ENCODE data around the gene SPATA32.

The SPATA32 gene

DNA sequence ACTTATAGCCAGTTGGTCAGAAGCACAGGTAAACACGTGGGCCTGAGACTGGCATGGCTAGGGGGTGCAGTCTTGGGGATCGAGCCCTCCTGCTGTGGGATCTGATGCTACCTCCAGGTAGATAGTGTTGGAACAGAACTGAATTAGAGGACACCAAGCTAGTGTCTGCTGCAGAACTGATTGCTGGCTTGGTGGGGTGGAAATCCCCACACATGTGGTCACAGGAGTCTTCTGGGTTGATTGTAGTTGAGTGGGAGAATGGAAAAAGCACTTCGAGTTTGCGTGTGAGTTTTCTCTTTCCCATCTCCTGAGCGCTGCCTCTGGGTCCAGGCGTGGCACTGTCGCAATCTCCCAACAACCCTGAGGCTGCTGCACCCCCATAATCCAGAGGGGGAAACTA lies 8.0 kb upstream of the SPATA32 start:
- TF ChIP-seq, protein P1, sequence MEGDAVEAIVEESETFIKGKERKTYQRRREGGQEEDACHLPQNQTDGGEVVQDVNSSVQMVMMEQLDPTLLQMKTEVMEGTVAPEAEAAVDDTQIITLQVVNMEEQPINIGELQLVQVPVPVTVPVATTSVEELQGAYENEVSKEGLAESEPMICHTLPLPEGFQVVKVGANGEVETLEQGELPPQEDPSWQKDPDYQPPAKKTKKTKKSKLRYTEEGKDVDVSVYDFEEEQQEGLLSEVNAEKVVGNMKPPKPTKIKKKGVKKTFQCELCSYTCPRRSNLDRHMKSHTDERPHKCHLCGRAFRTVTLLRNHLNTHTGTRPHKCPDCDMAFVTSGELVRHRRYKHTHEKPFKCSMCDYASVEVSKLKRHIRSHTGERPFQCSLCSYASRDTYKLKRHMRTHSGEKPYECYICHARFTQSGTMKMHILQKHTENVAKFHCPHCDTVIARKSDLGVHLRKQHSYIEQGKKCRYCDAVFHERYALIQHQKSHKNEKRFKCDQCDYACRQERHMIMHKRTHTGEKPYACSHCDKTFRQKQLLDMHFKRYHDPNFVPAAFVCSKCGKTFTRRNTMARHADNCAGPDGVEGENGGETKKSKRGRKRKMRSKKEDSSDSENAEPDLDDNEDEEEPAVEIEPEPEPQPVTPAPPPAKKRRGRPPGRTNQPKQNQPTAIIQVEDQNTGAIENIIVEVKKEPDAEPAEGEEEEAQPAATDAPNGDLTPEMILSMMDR (IDR thresholded peaks at IDR 0.05; ENCODE audit: low read depth, low read length) = no peak
- no peak overlapping the region for H3K4me3 ChIP-seq (ENCODE audit: low read depth, low read length)

DNA sequence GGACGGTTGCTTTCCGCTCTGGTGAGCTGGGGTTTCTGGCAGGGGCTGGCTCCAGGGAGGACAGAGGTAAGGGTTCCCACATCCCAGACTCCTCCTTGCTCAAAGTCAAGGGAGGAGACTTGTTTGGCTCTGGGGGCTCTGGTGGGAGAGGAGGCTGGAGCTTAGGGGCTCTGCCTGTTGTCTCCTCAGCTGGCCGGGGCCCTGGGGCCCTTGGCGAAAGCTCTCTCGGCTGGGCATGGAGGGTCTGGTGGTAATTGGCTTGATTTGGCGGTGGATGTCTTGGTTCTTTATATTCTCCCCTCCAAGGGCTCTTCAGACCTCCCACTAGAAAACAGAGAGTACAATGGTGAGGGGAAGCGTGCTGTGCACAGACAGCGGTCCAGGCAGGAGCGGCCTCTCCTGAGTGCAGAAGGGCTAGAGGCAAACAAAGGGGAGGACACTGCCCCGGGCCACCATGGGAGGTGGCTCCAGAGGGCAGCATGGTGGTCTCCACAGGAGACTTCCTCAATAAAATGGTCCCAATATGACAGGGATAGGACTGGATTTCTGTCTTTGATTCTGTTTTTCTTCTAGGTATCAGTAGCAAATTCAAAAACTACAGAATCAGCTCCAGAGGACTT lies 5.7 kb upstream of the SPATA32 start:
- no peak overlapping the region for H3K4me3 ChIP-seq (ENCODE audit: low read depth, low read length)
- TF ChIP-seq, protein P1 (IDR thresholded peaks at IDR 0.05; ENCODE audit: low read depth, low read length) = no peak

DNA sequence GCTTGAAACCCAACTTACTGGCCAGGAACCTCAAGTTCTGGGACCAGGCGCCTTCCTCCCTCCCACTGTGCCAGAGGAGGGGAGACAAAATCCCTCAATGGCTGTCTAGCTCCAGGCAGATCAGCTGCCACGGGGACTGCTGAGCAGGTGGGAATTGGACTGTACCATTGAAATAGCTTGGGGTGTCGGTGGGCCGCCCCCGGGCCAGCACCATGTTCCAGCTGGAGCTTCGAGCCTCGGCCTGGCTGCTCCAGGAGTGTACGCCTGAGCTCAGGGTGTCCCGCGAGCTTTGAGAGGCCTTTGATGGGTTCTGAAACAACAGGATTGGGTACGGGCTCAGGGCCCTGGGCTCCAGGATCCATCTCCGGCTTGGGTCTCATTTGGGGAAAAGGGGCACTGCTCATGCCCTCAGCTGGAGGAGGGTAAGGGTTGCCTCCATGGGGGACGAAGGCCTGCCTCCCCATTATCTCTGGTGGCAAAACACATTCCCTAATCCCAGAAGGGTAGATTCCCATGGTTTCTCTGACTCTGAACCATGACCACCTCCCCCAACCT lies 4.6 kb upstream of the SPATA32 start:
- TF ChIP-seq, protein P1 (IDR thresholded peaks at IDR 0.05; ENCODE audit: low read depth, low read length) = no peak
- H3K4me3 ChIP-seq (ENCODE audit: low read depth, low read length) = no peak overlapping the region

DNA sequence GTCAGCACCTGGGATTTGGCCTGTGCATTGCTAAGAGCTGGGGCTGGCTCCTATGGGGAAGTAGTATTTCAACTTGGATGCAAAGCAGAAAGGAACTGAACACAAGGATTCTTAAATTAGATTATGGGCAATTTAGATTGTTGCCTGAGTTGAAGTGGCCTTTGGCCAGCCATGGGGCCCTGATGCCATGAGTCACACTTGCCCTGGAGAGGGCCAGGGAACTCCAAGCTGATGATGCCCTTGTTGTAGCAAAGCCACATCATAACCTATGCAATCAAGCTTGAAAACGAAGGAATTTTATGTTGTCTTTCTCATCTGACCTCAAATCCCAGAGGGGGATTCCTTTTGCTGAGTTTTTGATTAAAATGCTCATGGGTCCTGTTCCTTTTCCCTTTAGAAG lies 3.9 kb upstream of the SPATA32 start:
- no peak overlapping the region for H3K4me3 ChIP-seq (ENCODE audit: low read depth, low read length)
- TF ChIP-seq, protein P1 (IDR thresholded peaks at IDR 0.05; ENCODE audit: low read depth, low read length) = no peak

DNA sequence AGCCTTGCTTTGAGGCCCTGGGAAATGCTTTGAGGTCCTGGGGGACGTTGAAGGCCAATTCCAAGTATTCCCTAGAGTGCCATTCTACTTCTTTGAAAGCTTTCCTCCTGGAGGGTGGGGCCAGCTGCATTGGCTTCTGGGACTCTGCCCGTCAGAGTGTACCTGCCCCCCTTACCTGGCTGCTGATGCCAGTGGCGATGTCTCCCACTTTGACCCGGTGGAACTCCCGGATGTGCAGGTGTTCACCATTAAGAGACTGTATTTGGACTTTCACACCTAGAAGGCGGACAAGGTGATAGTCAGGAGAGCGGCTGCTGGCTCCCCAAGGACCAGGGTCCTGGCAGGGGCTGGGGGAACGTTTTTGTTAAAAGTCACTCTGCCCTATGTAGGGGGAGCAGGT lies 3.1 kb upstream of the SPATA32 start:
- TF ChIP-seq, protein P1 (IDR thresholded peaks at IDR 0.05; ENCODE audit: low read depth, low read length) = no peak
- H3K4me3 ChIP-seq (ENCODE audit: low read depth, low read length) = no peak overlapping the region

DNA sequence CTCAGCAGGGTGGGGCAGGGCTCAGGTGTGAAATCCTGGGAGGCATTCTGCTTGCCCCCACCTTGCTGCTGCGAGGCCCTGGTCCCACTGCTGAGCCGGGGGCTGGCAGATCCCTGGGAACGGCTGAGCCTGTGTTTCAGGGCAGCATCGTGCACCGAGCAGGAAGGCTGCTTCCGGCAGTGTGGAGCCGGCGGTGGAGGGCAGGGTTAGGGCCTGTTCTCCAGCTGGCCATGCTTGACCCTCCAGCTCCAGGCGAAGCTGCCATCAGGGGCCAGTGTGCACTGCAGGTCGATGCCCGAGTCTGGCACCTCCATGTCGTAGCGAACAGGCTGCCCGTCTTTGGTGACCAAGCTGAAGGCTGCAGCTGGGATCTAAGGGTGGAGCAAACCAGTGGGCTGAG lies 2.5 kb upstream of the SPATA32 start:
- TF ChIP-seq, protein P1 (IDR thresholded peaks at IDR 0.05; ENCODE audit: low read depth, low read length) = no peak
- H3K4me3 ChIP-seq (ENCODE audit: low read depth, low read length) = no peak overlapping the region

DNA sequence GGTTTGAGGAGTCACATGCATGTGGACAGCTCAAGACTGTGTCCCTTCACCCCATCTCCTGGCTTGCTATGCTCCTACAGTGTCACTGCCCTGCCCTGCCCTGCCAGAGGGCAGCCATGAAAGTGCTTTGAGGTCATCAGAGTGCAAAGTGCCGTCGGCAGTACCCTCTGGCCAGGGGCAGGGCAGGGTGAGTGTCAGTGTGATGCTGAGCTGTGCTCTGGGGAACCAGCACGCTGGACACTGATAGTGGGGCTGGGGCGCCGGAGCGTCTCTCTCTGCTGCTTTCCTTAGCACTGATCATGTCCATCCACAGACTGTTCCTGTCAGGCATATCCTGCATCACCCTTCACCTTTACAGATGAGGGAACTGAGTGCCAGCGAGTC lies 1.6 kb upstream of the SPATA32 start:
- no peak overlapping the region for H3K4me3 ChIP-seq (ENCODE audit: low read depth, low read length)
- TF ChIP-seq, protein P1 (IDR thresholded peaks at IDR 0.05; ENCODE audit: low read depth, low read length) = no peak
